DOHH2 (cell line): ENCODE results near the gene ACTMAP.

Source experiments
- H3F3A ChIP-seq: fragments of 200-600 bp; sonication (generic), shearing (Covaris generic); 2 replicates; pipeline ENCODE4 v1.6.0; 2016; ENCODE audit warnings: antibody characterized with exemption, mild to moderate bottlenecking; ENCODE audit not compliant: control insufficient read depth, insufficient read depth
- H3K27ac ChIP-seq: fragments of 200-600 bp; sonication (generic); 2 replicates; pipeline ENCODE4 v1.5.1; 2014; ENCODE audit warnings: low read depth, mild to moderate bottlenecking, low read length, moderate library complexity
- H3K27me3 ChIP-seq: fragments of 200-600 bp; sonication (generic); 2 replicates; pipeline ENCODE4 v1.6.1; 2014; ENCODE audit warnings: mild to moderate bottlenecking, low read length, mixed read lengths; ENCODE audit not compliant: control insufficient read depth
- H3K36me3 ChIP-seq: fragments of 200-600 bp; sonication (generic); 2 replicates; pipeline ENCODE4 v1.6.1; 2014; ENCODE audit warnings: mild to moderate bottlenecking, low read length, moderate library complexity, mixed read lengths; ENCODE audit not compliant: control insufficient read depth
- H3K4me1 ChIP-seq: fragments of 200-600 bp; sonication (generic); 2 replicates; pipeline ENCODE4 v1.6.1; 2014; ENCODE audit warnings: mild to moderate bottlenecking, low read length, mixed read lengths; ENCODE audit not compliant: control insufficient read depth
- H3K4me2 ChIP-seq: fragments of 200-600 bp; sonication (generic); 2 replicates; pipeline ENCODE4 v1.6.0; 2014; ENCODE audit warnings: mild to moderate bottlenecking, low read length, moderate library complexity
- H3K4me3 ChIP-seq: fragments of 200-600 bp; sonication (generic); 2 replicates; pipeline ENCODE4 v1.5.1; 2014; ENCODE audit warnings: mild to moderate bottlenecking, low read length, mixed read lengths
- H3K79me2 ChIP-seq: fragments of 200-600 bp; sonication (generic); 2 replicates; pipeline ENCODE4 v1.6.1; 2014; ENCODE audit warnings: mild to moderate bottlenecking, low read length, mixed read lengths; ENCODE audit not compliant: control insufficient read depth
- H3K9me2 ChIP-seq: fragments of 200-600 bp; sonication (generic); replicated peaks from 2 replicates; pipeline ENCODE4 v1.6.1; 2014; ENCODE audit warnings: mild to moderate bottlenecking, low read length, mixed read lengths; ENCODE audit not compliant: control insufficient read depth
- H3K9me3 ChIP-seq: fragments of 200-600 bp; sonication (generic); 2 replicates; pipeline ENCODE4 v1.6.1; 2014; ENCODE audit warnings: antibody characterized with exemption, low read length, mixed read lengths; ENCODE audit not compliant: control insufficient read depth, insufficient read depth
- H4K20me1 ChIP-seq: fragments of 200-600 bp; sonication (generic); 2 replicates; pipeline ENCODE4 v1.6.0; 2014; ENCODE audit warnings: low read depth, mild to moderate bottlenecking, antibody characterized with exemption, low read length, moderate library complexity; ENCODE audit not compliant: control insufficient read depth, insufficient read depth
- EZH2phosphoT487 ChIP-seq: fragments of 200-600 bp; sonication (generic); IDR thresholded peaks from 2 replicates; pipeline ENCODE4 v1.6.1; 2017; ENCODE audit warnings: borderline replicate concordance, mild to moderate bottlenecking, antibody characterized with exemption, low read length, moderate library complexity, mixed read lengths
- TF ChIP-seq, protein P1 (sequence below): fragments of 200-600 bp; sonication (generic); IDR thresholded peaks from one replicate; pipeline ENCODE4 v1.5.1; 2014; ENCODE audit warnings: antibody characterized with exemption, mild to moderate bottlenecking, low read depth, low read length; ENCODE audit not compliant: poor library complexity, severe bottlenecking

Gene ACTMAP

DNA sequence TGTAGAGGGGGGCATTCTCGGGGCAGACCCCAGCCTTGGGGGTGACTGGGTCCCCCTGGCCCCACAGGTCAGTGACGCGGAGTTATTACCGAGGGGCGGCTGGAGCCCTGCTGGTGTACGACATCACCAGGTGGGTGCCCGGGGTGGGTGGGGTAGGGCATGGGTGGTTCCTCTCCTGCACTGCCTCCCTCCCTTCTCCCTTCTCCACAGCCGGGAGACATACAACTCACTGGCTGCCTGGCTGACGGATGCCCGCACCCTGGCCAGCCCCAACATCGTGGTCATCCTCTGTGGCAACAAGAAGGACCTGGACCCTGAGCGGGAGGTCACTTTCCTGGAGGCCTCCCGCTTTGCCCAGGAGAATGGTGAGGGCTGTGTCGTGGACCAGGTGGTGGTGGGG is 33.4 kb upstream of the ACTMAP start:
- Histone ChIP-seq H4K20me1 (no peaks in the 10 kb centered on the region), H3K4me1 (peaks cover 32% of the 10 kb centered on the region), H3K27me3 (no peaks in the 10 kb centered on the region), H3K4me3 (no peak overlapping the region), H3K9me3 (no peaks in the 10 kb centered on the region), H3K79me2 (peaks cover 12% of the 10 kb centered on the region), H3K36me3 (peaks cover 2% of the 10 kb centered on the region; the same call in 1 of the 2 replicates), H3K4me2 (no peak overlapping the region), H3K9me2 (no peaks in the 10 kb centered on the region), H3F3A (peaks cover 4% of the 10 kb centered on the region), H3K27ac (no peak overlapping the region)
- no peak for TF ChIP-seq EZH2phosphoT487
- TF ChIP-seq, protein P1, sequence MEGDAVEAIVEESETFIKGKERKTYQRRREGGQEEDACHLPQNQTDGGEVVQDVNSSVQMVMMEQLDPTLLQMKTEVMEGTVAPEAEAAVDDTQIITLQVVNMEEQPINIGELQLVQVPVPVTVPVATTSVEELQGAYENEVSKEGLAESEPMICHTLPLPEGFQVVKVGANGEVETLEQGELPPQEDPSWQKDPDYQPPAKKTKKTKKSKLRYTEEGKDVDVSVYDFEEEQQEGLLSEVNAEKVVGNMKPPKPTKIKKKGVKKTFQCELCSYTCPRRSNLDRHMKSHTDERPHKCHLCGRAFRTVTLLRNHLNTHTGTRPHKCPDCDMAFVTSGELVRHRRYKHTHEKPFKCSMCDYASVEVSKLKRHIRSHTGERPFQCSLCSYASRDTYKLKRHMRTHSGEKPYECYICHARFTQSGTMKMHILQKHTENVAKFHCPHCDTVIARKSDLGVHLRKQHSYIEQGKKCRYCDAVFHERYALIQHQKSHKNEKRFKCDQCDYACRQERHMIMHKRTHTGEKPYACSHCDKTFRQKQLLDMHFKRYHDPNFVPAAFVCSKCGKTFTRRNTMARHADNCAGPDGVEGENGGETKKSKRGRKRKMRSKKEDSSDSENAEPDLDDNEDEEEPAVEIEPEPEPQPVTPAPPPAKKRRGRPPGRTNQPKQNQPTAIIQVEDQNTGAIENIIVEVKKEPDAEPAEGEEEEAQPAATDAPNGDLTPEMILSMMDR = no peak

DNA sequence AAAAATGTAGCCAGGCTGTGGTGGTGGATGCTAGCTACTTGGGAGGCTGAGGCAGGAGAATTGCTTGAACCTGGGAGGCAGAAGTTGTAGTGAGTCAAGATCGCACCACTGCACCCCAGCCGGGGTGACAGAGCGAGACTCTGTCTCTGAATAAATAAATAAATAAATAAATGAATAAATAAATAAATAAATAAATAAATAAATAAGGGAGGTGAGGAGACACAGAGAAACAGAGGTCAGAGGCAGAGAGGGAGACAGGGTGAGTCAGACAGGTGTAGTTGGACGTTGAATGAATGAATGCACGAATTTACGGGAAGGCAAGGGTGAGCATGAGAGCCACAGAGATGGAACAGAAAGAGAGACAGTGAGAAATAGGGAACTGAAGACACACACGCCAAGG is 30.9 kb upstream of the ACTMAP start:
- Histone ChIP-seq H3K27me3 (no peaks in the 10 kb centered on the region), H3K4me2 (no peak overlapping the region), H3K9me3 (no peaks in the 10 kb centered on the region), H3K4me3 (no peak overlapping the region), H3F3A (peaks cover 12% of the 10 kb centered on the region), H3K36me3 (peaks cover 6% of the 10 kb centered on the region; the same call in 1 of the 2 replicates), H3K27ac (no peak overlapping the region), H3K9me2 (no peaks in the 10 kb centered on the region), H3K4me1 (peaks cover 28% of the 10 kb centered on the region), H4K20me1 (no peaks in the 10 kb centered on the region), H3K79me2 (peaks cover 12% of the 10 kb centered on the region)
- TF ChIP-seq, protein P1 = no peak
- TF ChIP-seq EZH2phosphoT487 = no peak

- TF ChIP-seq EZH2phosphoT487 = no peak
- TF ChIP-seq, protein P1 = no peak
- peaks cover 31% of the 10 kb centered on the region for H3K4me1 ChIP-seq
- H3K4me3 ChIP-seq = no peak overlapping the region
- peaks cover 6% of the 10 kb centered on the region; the same call in 1 of the 2 replicates for H3K36me3 ChIP-seq
- H3K9me3 ChIP-seq = no peaks in the 10 kb centered on the region
- no peak overlapping the region for H3K4me2 ChIP-seq
- no peaks in the 10 kb centered on the region for H3K9me2 ChIP-seq
- peaks cover 12% of the 10 kb centered on the region for H3F3A ChIP-seq
- no peaks in the 10 kb centered on the region for H4K20me1 ChIP-seq
- peaks cover 12% of the 10 kb centered on the region for H3K79me2 ChIP-seq
- no peak overlapping the region for H3K27ac ChIP-seq
- no peaks in the 10 kb centered on the region for H3K27me3 ChIP-seq
These were observed 30.3 kb upstream of the ACTMAP start for GRCh38 chr19:40780582-40780981.
